RWPE2 (cell line): ENCODE data around the gene LGALSL.
A peak's percentile ranks its signal among the peaks of the same experiment; 100 is the strongest.

Source experiments
- ATAC-seq: fragments of 200-7000 bp; cut with Tn5 transposase; 3 replicates; pipeline ENCODE4 v1.9.1; 2021; ENCODE audit warnings: low read depth
- DNase-seq: peaks from one replicate; pipeline ENCODE4 v3.0.0-alpha.2; 2020; ENCODE audit warnings: low spot score
- H3K27ac ChIP-seq: fragments of 450-650 bp; 2 replicates; pipeline ENCODE4 v1.5.1; 2017; ENCODE audit warnings: mild to moderate bottlenecking; ENCODE audit not compliant: poor library complexity, severe bottlenecking
- H3K27me3 ChIP-seq: fragments of 250-450 bp; sonication (Bioruptor Pico); 2 replicates; pipeline ENCODE4 v1.5.1; 2021; ENCODE audit warnings: mild to moderate bottlenecking, moderate library complexity; ENCODE audit not compliant: insufficient read depth, poor library complexity, severe bottlenecking
- H3K36me3 ChIP-seq: fragments of 250-450 bp; sonication (Bioruptor Pico); 2 replicates; pipeline ENCODE4 v1.5.1; 2020; ENCODE audit warnings: low read depth, mild to moderate bottlenecking, moderate library complexity
- H3K4me1 ChIP-seq: fragments of 250-450 bp; sonication (Bioruptor Pico); 2 replicates; pipeline ENCODE4 v1.5.1; 2021; ENCODE audit warnings: mild to moderate bottlenecking, moderate library complexity; ENCODE audit not compliant: insufficient read depth, poor library complexity, severe bottlenecking
- H3K4me3 ChIP-seq: fragments of 250-450 bp; sonication (Bioruptor Pico); 2 replicates; pipeline ENCODE4 v1.5.1; 2021; ENCODE audit warnings: mild to moderate bottlenecking, moderate library complexity; ENCODE audit not compliant: severe bottlenecking
- H3K9me3 ChIP-seq: fragments of 250-450 bp; sonication (Bioruptor Pico); 2 replicates; pipeline ENCODE4 v1.5.1; 2021; ENCODE audit warnings: mild to moderate bottlenecking, moderate library complexity; ENCODE audit not compliant: severe bottlenecking
- TF ChIP-seq, protein P1 (sequence below): fragments of 450-650 bp; IDR thresholded peaks from one replicate; pipeline ENCODE4 v1.5.1; 2017; ENCODE audit warnings: mild to moderate bottlenecking, moderate library complexity; ENCODE audit not compliant: poor library complexity, severe bottlenecking

LGALSL gene

DNA sequence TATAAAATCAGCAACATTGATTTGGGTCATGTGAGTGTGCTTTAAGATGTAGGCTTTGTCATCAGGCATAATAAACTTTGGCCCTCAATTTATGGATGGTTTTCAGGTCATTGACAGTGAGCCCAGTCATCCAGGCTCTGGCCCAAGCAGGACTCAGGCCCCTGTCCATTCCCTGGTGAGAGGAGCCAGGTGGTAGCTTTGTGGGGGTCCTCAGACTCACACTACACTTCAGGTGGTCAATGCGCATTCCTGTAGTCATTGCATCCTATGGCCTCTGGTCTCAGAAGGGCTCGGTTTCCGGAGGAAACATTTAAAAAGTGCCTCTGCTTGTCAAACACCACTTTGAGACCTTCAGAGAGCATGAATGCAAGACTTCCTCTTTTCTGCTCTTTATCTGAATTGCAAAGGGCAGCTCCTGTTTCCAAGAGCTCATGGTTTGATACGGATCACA, 20.2 kb downstream of the LGALSL start:
- Histone ChIP-seq H3K4me3 (no peak overlapping the region), H3K27ac (no peak overlapping the region), H3K27me3 (no peaks in the 10 kb centered on the region), H3K4me1 (peaks cover 3% of the 10 kb centered on the region), H3K36me3 (no peaks in the 10 kb centered on the region), H3K9me3 (no peaks in the 10 kb centered on the region)
- no peak for DNase-seq
- no peak for ATAC-seq
- TF ChIP-seq, protein P1, sequence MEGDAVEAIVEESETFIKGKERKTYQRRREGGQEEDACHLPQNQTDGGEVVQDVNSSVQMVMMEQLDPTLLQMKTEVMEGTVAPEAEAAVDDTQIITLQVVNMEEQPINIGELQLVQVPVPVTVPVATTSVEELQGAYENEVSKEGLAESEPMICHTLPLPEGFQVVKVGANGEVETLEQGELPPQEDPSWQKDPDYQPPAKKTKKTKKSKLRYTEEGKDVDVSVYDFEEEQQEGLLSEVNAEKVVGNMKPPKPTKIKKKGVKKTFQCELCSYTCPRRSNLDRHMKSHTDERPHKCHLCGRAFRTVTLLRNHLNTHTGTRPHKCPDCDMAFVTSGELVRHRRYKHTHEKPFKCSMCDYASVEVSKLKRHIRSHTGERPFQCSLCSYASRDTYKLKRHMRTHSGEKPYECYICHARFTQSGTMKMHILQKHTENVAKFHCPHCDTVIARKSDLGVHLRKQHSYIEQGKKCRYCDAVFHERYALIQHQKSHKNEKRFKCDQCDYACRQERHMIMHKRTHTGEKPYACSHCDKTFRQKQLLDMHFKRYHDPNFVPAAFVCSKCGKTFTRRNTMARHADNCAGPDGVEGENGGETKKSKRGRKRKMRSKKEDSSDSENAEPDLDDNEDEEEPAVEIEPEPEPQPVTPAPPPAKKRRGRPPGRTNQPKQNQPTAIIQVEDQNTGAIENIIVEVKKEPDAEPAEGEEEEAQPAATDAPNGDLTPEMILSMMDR: no peak

GRCh38 chr2:64474636-64475035, 20.7 kb downstream of the LGALSL start:
- Histone ChIP-seq H3K36me3 (no peaks in the 10 kb centered on the region), H3K4me1 (peaks cover 3% of the 10 kb centered on the region), H3K27me3 (no peaks in the 10 kb centered on the region), H3K27ac (no peak overlapping the region), H3K9me3 (no peaks in the 10 kb centered on the region), H3K4me3 (no peak overlapping the region)
- DNase-seq (no peak), ATAC-seq (no peak)
- TF ChIP-seq, protein P1: no peak

DNA sequence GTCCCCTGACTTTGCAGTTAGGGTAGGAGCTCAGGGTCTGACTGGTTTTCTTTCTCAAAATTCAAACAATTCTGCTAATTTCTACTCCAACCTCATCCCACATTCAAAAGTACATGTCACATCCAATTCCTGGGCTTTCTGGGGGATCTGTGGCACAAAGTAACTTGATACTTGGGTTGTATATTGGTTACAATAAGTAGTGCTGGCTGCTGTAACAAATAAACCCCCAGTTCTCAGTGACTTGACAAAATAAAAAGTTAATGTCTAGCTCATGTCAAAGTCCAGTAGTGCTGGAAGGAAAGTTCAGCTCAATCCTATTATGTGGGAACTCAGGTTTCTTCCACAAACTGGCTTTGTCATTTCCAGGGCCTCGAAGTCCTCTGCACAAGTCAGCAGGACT, 23.1 kb downstream of the LGALSL start:
- no peaks in the 10 kb centered on the region for H3K9me3 ChIP-seq
- H3K4me1 ChIP-seq: peaks cover 3% of the 10 kb centered on the region
- ATAC-seq (no peak), DNase-seq (no peak)
- TF ChIP-seq, protein P1: no peak
- H3K36me3 ChIP-seq: no peaks in the 10 kb centered on the region
- H3K27me3 ChIP-seq: no peaks in the 10 kb centered on the region
- no peak overlapping the region for H3K4me3 ChIP-seq
- H3K27ac ChIP-seq: no peak overlapping the region

GRCh38 chr2:64477979-64478378, 24.0 kb downstream of the LGALSL start:
- ATAC-seq (no peak), DNase-seq (no peak)
- H3K36me3 ChIP-seq: no peaks in the 10 kb centered on the region
- no peaks in the 10 kb centered on the region for H3K27me3 ChIP-seq
- TF ChIP-seq, protein P1: no peak
- no peak overlapping the region for H3K4me3 ChIP-seq
- peaks cover 3% of the 10 kb centered on the region for H3K4me1 ChIP-seq
- no peak overlapping the region for H3K27ac ChIP-seq
- no peaks in the 10 kb centered on the region for H3K9me3 ChIP-seq

GRCh38 chr2:64478502-64479230, 24.7 kb downstream of the LGALSL start:
- Histone ChIP-seq H3K4me3 (no peak overlapping the region), H3K9me3 (no peaks in the 10 kb centered on the region), H3K36me3 (no peaks in the 10 kb centered on the region), H3K4me1 (peaks cover 3% of the 10 kb centered on the region), H3K27ac (no peak overlapping the region), H3K27me3 (no peaks in the 10 kb centered on the region)
- TF ChIP-seq, protein P1: no peak
- DNase-seq: no peak
- 0 out of 3 replicates have a peak, but pooled peaks have one; percentile 50 for ATAC-seq
